ENCODE results near the gene NEURL1B.

Gene NEURL1B

GRCh38 chr5:172726966-172727365 lies 85.9 kb downstream of the NEURL1B start:
- TF ChIP-seq, protein P1, sequence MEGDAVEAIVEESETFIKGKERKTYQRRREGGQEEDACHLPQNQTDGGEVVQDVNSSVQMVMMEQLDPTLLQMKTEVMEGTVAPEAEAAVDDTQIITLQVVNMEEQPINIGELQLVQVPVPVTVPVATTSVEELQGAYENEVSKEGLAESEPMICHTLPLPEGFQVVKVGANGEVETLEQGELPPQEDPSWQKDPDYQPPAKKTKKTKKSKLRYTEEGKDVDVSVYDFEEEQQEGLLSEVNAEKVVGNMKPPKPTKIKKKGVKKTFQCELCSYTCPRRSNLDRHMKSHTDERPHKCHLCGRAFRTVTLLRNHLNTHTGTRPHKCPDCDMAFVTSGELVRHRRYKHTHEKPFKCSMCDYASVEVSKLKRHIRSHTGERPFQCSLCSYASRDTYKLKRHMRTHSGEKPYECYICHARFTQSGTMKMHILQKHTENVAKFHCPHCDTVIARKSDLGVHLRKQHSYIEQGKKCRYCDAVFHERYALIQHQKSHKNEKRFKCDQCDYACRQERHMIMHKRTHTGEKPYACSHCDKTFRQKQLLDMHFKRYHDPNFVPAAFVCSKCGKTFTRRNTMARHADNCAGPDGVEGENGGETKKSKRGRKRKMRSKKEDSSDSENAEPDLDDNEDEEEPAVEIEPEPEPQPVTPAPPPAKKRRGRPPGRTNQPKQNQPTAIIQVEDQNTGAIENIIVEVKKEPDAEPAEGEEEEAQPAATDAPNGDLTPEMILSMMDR (IDR thresholded peaks at IDR 0.05; ENCODE audit: extremely low read depth, missing control alignments), result no peak
- DNase-seq (ENCODE audit: low spot score), result no peak

DNA sequence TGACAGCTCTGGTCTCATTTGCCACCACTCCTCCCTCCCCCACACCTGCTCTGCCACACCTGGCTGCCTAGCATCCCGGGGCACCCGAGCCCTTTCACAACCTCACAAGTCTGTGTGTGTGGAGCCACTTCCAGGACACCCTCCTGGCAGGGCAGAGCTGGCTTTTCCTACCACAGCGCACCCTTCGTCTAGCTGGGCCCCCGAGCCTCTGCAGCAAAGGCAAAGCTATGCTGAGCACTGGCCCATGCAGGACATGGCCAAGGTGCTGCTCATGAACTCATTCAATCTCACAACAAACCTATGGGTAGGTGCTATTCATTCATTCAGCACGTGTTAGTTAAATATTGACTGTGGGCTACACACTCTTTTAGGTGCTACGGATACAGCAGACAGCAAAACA lies 86.5 kb downstream of the NEURL1B start:
- no peak for DNase-seq (ENCODE audit: low spot score)
- TF ChIP-seq, protein P1 (IDR thresholded peaks at IDR 0.05; ENCODE audit: extremely low read depth, missing control alignments), result no peak

DNA sequence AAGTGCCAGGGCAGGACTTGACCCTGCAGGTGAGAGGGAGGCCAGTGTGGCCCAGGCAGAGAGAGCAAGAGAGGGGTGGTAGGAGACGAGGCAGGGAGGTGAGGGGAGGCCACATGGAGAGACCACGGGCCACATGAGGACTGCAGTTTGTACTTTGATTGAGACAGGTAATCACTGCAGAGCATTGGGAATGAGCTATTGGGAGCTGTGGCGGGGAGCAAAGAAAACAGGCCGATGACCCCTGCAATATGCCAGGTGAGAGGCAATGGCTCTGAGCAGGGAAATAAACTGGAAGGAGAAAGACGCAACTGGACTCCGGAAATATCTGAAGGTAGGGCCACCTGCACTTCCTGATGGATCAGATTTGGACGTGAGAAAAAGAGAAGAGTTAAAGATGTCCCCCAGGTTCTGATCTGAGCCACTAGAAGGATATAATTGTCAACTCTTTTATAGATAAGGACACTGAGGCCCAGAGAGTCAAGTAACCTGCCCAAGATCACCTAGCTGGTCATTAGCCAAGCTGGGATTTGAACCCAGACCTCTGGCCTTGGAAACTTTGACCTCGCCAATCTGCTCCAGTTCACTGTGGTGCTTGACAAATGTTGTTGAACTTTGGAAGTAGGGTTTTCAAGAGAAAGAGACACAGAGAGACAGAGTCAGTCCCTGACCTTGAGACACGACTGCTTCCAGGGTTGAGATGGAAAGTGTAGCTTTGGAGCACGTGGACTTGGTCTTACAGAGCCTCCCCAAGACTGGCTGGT lies 87.6 kb downstream of the NEURL1B start:
- TF ChIP-seq, protein P1 (IDR thresholded peaks at IDR 0.05; ENCODE audit: extremely low read depth, missing control alignments), result no peak
- DNase-seq (ENCODE audit: low spot score), result no peak

GRCh38 chr5:172729588-172729987 lies 88.5 kb downstream of the NEURL1B start:
- TF ChIP-seq, protein P1 (IDR thresholded peaks at IDR 0.05; ENCODE audit: extremely low read depth, missing control alignments), result no peak
- no peak for DNase-seq (ENCODE audit: low spot score)

- DNase-seq (ENCODE audit: low spot score), result no peak
- TF ChIP-seq, protein P1 (IDR thresholded peaks at IDR 0.05; ENCODE audit: extremely low read depth, missing control alignments), result no peak
Measured at GRCh38 chr5:172730222-172730621, 89.2 kb downstream of the NEURL1B start.

DNA sequence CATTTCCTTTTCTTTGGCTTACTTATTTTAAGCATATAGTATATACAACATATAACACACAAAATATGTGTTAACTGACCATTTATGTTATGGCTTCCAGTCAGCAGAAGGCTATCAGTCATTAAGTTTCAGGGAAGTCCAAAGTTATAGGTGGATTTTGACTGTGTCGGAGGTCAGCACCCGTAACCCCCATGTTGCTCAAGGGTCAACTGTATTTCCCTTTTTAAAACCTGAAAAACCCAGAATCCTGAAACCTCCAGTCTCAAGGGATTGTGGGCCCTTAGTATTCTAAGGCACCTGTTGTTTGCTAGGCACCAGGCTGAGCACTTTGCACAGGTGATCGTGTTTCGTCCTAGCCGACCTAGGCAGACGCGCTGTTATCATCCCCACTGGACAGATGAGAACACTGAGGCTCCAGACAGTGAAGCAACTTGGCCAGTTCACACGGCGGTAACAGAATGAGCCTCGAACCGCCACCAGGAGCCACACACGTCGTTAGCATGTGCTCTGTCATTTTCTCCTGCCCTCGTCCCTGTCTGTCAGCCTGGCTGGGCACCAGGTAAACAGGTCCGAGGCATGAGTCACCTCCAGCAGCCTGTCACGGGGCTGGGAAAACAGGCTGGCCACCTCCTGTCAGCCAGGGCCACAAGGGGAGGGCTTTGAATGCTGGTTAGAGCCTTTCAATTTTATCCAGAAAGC lies 90.1 kb downstream of the NEURL1B start:
- no peak for DNase-seq (ENCODE audit: low spot score)
- TF ChIP-seq, protein P1 (IDR thresholded peaks at IDR 0.05; ENCODE audit: extremely low read depth, missing control alignments), result no peak

GRCh38 chr5:172731680-172732074 lies 90.6 kb downstream of the NEURL1B start:
- no peak for DNase-seq (ENCODE audit: low spot score)
- TF ChIP-seq, protein P1 (IDR thresholded peaks at IDR 0.05; ENCODE audit: extremely low read depth, missing control alignments), result no peak
